HG02798 (cell line): ENCODE measurements around the gene TBC1D3I.
"Not testable (repeated sequence)": the region's sequence is repeated elsewhere in the genome, so short reads cannot be mapped to it uniquely, and the experiment has no call there.

Experiments used
- ATAC-seq: cut with Tn5 transposase; IDR thresholded peaks from one replicate; pipeline ENCODE4 v1.9.1; 2021; ENCODE audit warnings: mild to moderate bottlenecking; ENCODE audit not compliant: unreplicated experiment, poor library complexity

The TBC1D3I gene

GRCh38 chr17:36264470-36264869, at the start of gene TBC1D3I:
Gene TBC1D3I (minus strand): TSS chr17:36264570. CDS start chr17:36262985, 1,585 bp downstream.
- not testable (repeated sequence) for ATAC-seq

GRCh38 chr17:36295161-36295560, 30.8 kb upstream of the TBC1D3I start:
- not testable (repeated sequence) for ATAC-seq

- not testable (repeated sequence) for ATAC-seq
Measured at GRCh38 chr17:36289965-36290612, 25.7 kb upstream of the TBC1D3I start.

- ATAC-seq: not testable (repeated sequence)
Measured at GRCh38 chr17:36284219-36284618, 19.8 kb upstream of the TBC1D3I start.

GRCh38 chr17:36283256-36283655, 18.9 kb upstream of the TBC1D3I start:
- not testable (repeated sequence) for ATAC-seq

GRCh38 chr17:36242046-36242445, 22.3 kb downstream of the TBC1D3I start:
- not testable (repeated sequence) for ATAC-seq

- ATAC-seq: not testable (repeated sequence)
Measured at GRCh38 chr17:36229644-36230043, 34.7 kb downstream of the TBC1D3I start.

- not testable (repeated sequence) for ATAC-seq
Measured at GRCh38 chr17:36222967-36223366, 41.4 kb downstream of the TBC1D3I start.

- ATAC-seq: not testable (repeated sequence)
Measured at GRCh38 chr17:36221581-36222100, 42.7 kb downstream of the TBC1D3I start.

GRCh38 chr17:36220737-36221580, 43.4 kb downstream of the TBC1D3I start:
- ATAC-seq: not testable (repeated sequence)

- ATAC-seq: not testable (repeated sequence)
Measured at GRCh38 chr17:36219556-36219955, 44.8 kb downstream of the TBC1D3I start.

- ATAC-seq: not testable (repeated sequence)
Measured at GRCh38 chr17:36215406-36216308, 48.7 kb downstream of the TBC1D3I start.

- ATAC-seq: no peak
Measured at GRCh38 chr17:36214918-36215317, 49.5 kb downstream of the TBC1D3I start.

- ATAC-seq: no peak
Measured at GRCh38 chr17:36213695-36214094, 50.7 kb downstream of the TBC1D3I start.

GRCh38 chr17:36212966-36213365, 51.4 kb downstream of the TBC1D3I start:
- ATAC-seq: no peak

GRCh38 chr17:36212272-36212605, 52.1 kb downstream of the TBC1D3I start:
- ATAC-seq: no peak

- not testable (repeated sequence) for ATAC-seq
Measured at GRCh38 chr17:36211484-36212271, 52.7 kb downstream of the TBC1D3I start.

GRCh38 chr17:36210439-36211211, 53.7 kb downstream of the TBC1D3I start, which contains the start of gene CCL4L2:
Gene CCL4L2 (plus strand): TSS chr17:36211063.
- ATAC-seq: peak; percentile 73

- no peak for ATAC-seq
Measured at GRCh38 chr17:36209575-36209974, 54.8 kb downstream of the TBC1D3I start.
